ENCODE results near the gene FBXW7.

DNA sequence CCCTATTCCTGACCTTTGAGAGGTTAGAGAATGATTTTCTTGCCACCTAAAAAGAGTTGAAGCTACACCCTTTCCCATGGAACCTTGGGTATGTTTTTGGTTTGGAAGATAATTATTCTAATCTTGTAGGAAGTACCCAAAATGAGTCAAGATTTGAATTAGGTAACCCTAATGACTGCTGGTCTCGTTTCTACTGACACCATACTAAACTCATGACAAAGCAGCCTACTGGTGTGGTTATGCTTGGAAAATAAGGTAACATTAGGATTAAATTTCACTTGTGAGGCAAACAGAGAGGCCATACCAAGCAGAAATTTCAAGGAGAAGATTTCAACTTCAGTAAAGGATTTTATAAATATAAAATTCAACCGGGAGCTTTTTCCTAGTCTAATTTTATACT, 107.9 kb downstream of the FBXW7 start:
- TF ChIP-seq, protein P1, sequence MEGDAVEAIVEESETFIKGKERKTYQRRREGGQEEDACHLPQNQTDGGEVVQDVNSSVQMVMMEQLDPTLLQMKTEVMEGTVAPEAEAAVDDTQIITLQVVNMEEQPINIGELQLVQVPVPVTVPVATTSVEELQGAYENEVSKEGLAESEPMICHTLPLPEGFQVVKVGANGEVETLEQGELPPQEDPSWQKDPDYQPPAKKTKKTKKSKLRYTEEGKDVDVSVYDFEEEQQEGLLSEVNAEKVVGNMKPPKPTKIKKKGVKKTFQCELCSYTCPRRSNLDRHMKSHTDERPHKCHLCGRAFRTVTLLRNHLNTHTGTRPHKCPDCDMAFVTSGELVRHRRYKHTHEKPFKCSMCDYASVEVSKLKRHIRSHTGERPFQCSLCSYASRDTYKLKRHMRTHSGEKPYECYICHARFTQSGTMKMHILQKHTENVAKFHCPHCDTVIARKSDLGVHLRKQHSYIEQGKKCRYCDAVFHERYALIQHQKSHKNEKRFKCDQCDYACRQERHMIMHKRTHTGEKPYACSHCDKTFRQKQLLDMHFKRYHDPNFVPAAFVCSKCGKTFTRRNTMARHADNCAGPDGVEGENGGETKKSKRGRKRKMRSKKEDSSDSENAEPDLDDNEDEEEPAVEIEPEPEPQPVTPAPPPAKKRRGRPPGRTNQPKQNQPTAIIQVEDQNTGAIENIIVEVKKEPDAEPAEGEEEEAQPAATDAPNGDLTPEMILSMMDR (IDR thresholded peaks at IDR 0.05), result no peak
- no peak for TF ChIP-seq POLR2AphosphoS5 (IDR thresholded peaks at IDR 0.05)

Measured in breast epithelium (tissue), 3 donors.